ENCODE measurements around the gene KCNT2.

- TF ChIP-seq EZH2 (IDR thresholded peaks at IDR 0.05) (no peak), RAD21 (IDR thresholded peaks at IDR 0.05; ENCODE audit: low read depth) (no peak), POLR2A (IDR thresholded peaks at IDR 0.05; ENCODE audit: borderline replicate concordance, extremely low read depth, insufficient read depth, insufficient read length) (no peak), CTCF (IDR thresholded peaks at IDR 0.05 in 2 of 3, conservative IDR thresholded peaks at IDR 0.05 in 1 of 3; ENCODE audit: borderline replicate concordance in 1 of 3, insufficient read depth in 1 of 3, low read depth in 2 of 3, low read length in 2 of 3) (peak in 2 of 3 experiments; percentile 13 to 39; a peak in 3 of 6 replicates), ZNF274 (IDR thresholded peaks at IDR 0.05; ENCODE audit: low read depth, low read length) (no peak), SP1 (IDR thresholded peaks at IDR 0.05; ENCODE audit: low read depth) (no peak), MAX (IDR thresholded peaks at IDR 0.05) (no peak), SIN3A (IDR thresholded peaks at IDR 0.05; ENCODE audit: low read depth) (no peak), JUND (IDR thresholded peaks at IDR 0.05) (no peak), POLR2AphosphoS5 (IDR thresholded peaks at IDR 0.05; ENCODE audit: low read depth, low read length) (no peak), REST (IDR thresholded peaks at IDR 0.05; ENCODE audit: low read depth) (no peak), CBX3 (IDR thresholded peaks at IDR 0.05; ENCODE audit: low read depth) (no peak)
Observed at GRCh38 chr1:196425513-196425912, 182.7 kb downstream of the KCNT2 start.

Data from HCT116 (cell line).